PFSK-1 (cell line): ENCODE results near the gene GATA2.

ENCODE experiments used
- POLR2AphosphoS5 ChIP-seq: IDR thresholded peaks from 2 replicates; pipeline ENCODE4 v1.6.1; 2012; ENCODE audit warnings: low read depth, mild to moderate bottlenecking, control low read depth, low read length, moderate library complexity
- REST ChIP-seq, 2 experiments: IDR thresholded peaks; 2 replicates each; pipeline versions ENCODE4 v1.6.1 to v1.8.0; 2011 to 2012; ENCODE audit warnings: low read depth in 2 of 2, low read length in 2 of 2, control low read depth in 1 of 2, inconsistent platforms in 1 of 2, mild to moderate bottlenecking in 1 of 2, moderate library complexity in 1 of 2; ENCODE audit not compliant: insufficient read depth in 1 of 2
- TAF1 ChIP-seq: IDR thresholded peaks from 2 replicates; pipeline ENCODE4 v1.6.1; 2012; ENCODE audit warnings: low read length, control low read depth, borderline replicate concordance; ENCODE audit not compliant: insufficient read depth

- TF ChIP-seq POLR2AphosphoS5 = no peak
- no peak for TF ChIP-seq TAF1
- no peak for TF ChIP-seq REST (IDR thresholded peaks at IDR 0.05; ENCODE audit: insufficient read depth in 1 of 2, low read depth in 2 of 2, low read length in 2 of 2)
These were observed 36.9 kb downstream of the GATA2 start for GRCh38 chr3:128455786-128456748.
